Left renal pelvis (tissue), 4 donors: ENCODE results near the gene GRP. TPM values are rescaled to one million over a fixed set of nuclear protein-coding genes. Genes with fewer than 3 reads are reported as not detected.

Experiments used
- DNase-seq, 4 donors: peaks; one replicate each; pipeline ENCODE4 v3.0.0-alpha.2; 2013; ENCODE audit warnings: low read depth in 4 of 4, low spot score in 3 of 4
- polyA plus RNA-seq, 4 donors: library from polyadenylated mRNA; unstranded; fragments of 120-200 nt; gene quantifications; one replicate each; pipeline ENCODE4 v1.2.1, GENCODE V29; 2013; ENCODE audit not compliant: insufficient read length in 4 of 4

GRP gene
- polyA plus RNA-seq, 4 donors = 1.7 to 3.9 (median 2.8) TPM; not detected in 1

GRCh38 chr18:59266886-59267502 is 47.0 kb downstream of the GRP start:
- DNase-seq = no peak

DNA sequence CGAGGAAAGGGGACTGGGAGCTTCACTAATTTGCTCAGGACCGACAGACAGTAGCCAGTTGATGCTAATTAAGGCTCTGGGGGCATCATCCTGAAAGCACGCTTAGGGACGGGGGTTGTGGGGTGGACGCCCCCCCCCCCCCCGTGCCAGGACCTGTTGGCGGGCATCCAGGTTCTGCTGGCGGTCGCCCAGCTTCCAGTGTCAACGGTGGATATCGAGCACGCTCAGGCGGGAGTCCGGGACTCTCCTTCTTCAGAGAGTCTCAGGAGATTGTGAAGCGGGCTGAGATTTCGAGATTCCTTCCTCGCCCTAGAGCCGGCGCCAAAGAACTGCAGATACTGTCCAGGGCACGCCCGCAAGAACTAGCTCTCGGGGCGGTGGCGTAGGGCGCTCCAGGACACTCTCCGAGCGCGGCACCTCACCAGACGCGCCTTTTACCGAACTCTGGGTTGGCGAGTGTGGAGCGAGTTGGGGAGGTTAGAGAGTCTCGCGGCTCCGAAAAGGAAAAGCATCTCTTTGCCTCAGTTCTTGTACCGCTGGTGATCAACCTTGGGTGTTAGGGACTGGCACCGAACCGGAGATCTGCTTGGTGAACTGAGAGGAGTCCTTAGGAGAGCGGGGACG is 47.7 kb downstream of the GRP start:
- DNase-seq = no peak

DNA sequence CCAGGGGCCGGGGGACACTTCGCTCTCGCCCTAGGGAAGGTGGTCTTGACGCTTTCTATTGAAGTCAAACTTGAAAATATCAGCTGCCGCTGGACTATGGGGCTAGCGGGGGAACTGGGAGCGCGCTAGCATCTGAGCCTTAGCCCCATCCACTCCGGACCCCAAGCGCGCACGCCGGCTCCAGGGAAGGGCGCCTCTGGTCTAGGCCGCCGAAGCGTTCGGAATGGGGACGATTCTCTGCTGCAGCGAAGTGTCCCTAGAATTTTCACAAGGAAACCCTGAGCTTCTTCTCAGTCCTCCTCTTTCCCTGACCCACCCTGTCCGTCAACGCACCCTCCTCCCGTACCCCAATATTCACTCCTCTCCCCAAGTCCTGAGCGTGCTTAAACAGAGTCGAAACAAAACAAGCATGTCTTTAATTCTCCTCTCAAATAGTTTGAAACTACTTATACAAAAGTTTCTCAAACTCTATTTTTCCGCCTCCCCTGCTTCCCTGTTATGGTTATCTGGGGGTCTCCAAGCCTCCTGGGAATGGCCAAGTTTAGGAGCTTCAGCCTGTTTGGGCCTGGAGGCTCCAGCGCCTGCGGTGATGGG is 48.3 kb downstream of the GRP start:
- DNase-seq = no peak

GRCh38 chr18:59268721-59269562 is 49.0 kb downstream of the GRP start:
- DNase-seq = no peak

DNA sequence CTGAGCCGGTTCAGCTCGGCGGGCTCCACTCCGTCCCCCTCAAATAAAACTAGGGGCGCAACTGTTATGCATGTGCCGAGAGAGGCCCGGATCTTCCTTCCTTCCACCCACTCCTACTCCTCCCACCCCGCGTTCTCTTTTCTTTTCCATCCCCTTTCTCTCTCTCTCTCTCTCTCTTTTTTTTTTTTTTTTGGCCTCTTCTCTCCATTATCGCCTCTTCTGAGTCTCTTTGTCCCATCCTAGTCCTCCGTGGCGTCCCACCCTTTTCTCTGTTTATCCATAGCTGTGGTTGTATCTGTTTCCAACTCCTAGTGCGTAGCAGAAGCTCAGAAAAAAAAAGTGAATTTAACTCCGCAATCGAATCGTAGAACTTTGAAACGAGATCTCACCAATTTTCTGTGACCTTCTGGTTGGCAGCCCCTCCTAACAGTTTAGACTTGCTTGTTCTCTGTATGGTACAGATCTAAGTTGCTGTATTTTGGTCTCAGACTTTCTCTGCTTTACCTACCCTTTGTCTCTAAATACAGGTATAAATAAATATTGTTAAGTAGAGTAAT is 49.7 kb downstream of the GRP start:
- no peak for DNase-seq

- no peak for DNase-seq
Observed at GRCh38 chr18:59270689-59271257, 50.8 kb downstream of the GRP start.

DNA sequence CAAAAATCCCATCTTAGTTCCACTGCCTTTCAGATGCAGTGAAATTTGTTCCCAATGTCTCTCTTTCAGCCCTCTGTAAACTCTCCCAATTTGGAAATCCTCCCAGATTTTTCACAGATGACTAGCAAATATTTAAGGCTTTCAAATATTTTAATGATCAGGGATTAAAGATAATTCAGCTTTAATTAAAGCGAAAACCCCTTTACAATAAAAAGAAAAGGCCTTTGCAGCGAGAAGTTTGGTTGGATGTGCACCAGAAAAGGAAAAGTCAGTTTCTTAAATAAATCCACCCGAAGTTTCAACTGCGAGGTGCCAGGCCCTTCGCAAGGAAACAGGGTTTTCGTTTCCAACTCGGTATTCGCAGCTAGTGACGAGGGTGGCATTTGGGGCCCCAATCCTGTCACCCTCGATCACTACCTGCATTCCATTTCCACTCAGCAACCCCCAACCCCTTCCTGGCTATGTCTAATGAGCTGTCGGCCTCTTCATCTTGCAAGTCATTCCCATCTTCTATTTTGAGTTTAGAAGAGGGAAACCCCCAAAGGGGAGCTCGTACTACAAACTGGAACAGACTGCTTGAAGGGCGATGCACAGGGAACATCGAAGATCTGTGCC is 51.8 kb downstream of the GRP start:
- DNase-seq = no peak

DNA sequence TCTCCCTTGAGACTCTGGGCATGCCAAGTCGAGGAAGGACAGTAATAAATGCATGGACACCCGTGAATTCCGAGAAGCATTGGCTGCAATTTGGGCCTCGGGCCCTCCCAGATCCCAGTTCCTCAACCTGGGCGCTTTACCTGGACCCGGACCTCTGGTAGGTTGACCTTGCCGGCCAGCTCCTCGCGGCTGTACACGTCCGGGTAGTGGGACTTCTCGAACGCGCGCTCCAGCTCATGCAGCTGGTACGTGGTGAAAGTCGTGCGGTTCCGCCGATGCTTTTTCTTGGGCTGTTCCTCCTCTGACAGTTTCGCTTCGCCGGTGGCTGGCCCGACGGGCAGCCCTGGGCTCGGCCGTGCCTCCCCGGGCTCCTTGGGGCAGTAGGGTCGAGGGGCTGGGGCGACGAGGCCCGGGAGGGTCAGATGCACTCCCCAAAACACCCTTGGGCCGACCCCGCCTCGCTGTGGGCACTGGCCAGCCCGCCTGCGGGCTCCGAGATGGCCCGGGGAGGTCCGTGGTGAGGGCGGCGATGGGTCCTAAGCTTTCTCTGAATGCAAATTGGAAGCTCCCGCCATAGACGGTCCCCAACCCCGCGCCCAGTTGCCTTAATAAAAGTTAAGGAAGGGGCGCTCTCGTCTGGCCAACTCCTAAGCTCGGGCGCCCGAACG is 52.4 kb downstream of the GRP start:
- no peak for DNase-seq

DNA sequence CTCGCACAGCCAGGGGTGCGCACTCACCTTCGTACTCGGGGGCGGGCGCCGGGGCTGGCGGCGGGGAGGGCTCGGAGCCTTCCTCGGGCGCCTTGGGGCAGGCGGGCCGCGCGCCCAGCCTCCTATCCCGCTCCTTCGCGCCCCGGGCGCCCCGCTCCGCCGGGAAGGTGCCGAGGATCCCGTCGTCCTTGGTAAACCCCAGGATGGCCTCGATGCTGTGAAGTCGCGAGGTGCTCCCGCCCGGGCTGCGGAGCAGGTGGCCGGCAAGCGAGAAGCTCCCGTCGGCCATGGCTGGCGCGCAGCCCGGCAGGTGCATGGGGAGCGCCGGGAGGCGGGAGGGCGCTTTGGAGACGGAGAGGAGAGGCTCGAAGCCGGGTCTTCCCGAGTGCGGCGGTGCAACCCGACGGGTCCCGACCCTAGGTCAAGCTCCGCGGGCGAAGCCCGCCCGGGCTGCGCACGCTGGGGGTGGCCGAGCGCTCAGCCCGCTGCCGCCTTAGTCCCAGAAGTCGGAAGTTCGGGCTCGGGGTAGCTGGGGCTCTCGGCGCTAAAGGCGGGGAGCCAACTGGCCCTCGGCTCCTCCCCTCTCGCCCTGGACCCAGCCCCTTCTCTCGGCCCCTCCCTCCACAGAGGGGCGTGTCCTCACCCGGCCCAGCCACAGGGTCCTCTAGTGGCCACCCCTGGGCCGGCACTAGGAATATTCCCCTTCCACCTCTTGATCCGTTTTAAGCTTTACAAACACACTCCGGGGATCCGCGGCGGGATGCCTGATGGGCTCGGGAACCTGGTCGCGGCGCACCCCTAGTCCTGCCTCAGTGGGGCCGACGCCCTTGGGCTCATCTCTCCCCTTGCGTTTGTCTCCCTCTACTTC is 53.2 kb downstream of the GRP start, which contains the start of gene RAX:
Gene RAX (minus strand): TSS at position 564 of the 868 bp plus-strand sequence. CDS start 248 bp downstream, at position 316.
- no peak for DNase-seq

- no peak for DNase-seq
Observed at GRCh38 chr18:59273759-59274532, 54.0 kb downstream of the GRP start.

- no peak for DNase-seq
Observed at GRCh38 chr18:59274533-59274928, 54.6 kb downstream of the GRP start.

GRCh38 chr18:59275406-59275949 is 55.5 kb downstream of the GRP start:
- DNase-seq = no peak

- no peak for DNase-seq
Observed at GRCh38 chr18:59276047-59276446, 56.1 kb downstream of the GRP start.

DNA sequence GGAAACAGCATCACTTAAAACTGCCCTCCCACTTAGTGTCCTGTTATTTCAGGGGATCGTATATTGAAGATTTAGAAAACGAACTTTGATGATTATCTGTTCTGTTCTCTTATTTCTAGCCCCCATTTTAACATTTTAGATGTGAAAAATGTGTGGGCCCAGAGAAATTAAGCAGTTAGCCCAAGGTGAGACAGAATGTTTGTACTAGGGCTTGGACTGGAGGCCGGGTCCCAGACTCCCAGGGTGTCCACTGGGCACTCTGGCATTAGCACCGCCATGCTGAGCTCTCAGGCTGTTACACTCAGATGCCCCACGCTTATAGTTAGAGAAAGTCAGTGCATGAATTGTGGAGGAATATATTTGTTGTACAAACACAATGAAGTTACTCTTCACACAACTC is 58.8 kb downstream of the GRP start:
- no peak for DNase-seq

GRCh38 chr18:59279193-59279592 is 59.2 kb downstream of the GRP start:
- DNase-seq = no peak

- no peak for DNase-seq
Observed at GRCh38 chr18:59279722-59280121, 59.8 kb downstream of the GRP start.
